GM12865 (cell line): ENCODE measurements around the gene PCDHA3.
"Not testable (repeated sequence)": the region's sequence is repeated elsewhere in the genome, so short reads cannot be mapped to it uniquely, and the experiment has no call there.

Experiments
- DNase-seq: peaks from one replicate; pipeline ENCODE4 v3.0.0; 2010; ENCODE audit warnings: low read depth
- H3K4me3 ChIP-seq: 2 replicates; pipeline ENCODE4 v1.5.1; 2011; ENCODE audit warnings: mild to moderate bottlenecking, low read depth, low read length, control low read depth
- CTCF ChIP-seq: IDR thresholded peaks from 2 replicates; pipeline ENCODE4 v1.5.1; 2011; ENCODE audit warnings: low read length, control low read depth, low read depth, inconsistent platforms; ENCODE audit not compliant: insufficient read depth; ENCODE audit errors: missing control alignments

Gene PCDHA3

DNA sequence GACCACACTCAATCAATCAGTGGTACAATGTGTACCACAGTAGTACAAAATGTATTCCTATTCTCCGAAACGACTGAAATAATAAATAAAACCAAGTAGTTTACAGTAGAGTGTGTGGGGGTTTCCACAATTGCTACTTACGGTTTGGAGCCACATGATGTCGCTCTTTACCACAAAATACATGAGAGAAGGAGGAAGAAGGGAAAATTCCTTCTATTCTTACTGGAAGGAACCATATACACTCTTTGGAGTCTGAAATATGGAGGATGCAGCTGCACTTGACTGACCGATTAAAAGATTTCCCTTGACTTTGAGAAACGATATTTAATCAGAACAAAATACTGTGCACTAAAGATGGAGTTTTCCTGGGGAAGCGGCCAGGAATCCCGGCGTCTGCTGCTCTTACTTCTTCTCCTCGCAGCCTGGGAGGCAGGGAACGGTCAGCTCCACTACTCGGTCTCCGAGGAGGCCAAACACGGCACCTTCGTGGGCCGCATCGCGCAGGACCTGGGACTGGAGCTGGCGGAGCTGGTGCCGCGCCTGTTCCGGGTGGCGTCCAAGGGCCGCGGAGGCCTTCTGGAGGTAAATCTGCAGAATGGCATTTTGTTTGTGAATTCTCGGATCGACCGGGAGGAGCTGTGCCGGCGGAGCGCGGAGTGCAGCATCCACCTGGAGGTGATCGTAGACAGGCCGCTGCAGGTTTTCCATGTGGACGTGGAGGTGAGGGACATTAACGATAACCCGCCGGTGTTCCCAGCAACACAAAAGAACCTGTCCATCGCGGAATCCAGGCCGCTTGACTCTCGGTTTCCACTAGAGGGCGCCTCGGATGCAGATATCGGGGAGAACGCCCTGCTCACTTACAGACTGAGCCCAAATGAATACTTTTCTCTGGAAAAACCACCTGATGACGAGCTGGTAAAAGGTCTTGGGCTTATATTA is 6.2 kb downstream of the PCDHA3 start, which contains the start of gene PCDHA4:
Gene PCDHA4, plus strand, starts transcription at position 235 of the 942 bp plus-strand sequence.
- no peak for DNase-seq
- TF ChIP-seq CTCF = no peak
- no peak within 1 kb of the TSS for H3K4me3 ChIP-seq

GRCh38 chr5:140808241-140808888 is 7.5 kb downstream of the PCDHA3 start:
- not testable (repeated sequence) for DNase-seq, H3K4me3 ChIP-seq

- H3K4me3 ChIP-seq = no peak overlapping the region
- TF ChIP-seq CTCF = no peak
- no peak for DNase-seq
Observed at GRCh38 chr5:140808889-140809291, 8.0 kb downstream of the PCDHA3 start.

GRCh38 chr5:140821375-140822280 is 20.8 kb downstream of the PCDHA3 start, which contains the start of gene PCDHA5:
Gene PCDHA5 (plus strand): TSS chr5:140821613.
- TF ChIP-seq CTCF = peak; percentile 37
- DNase-seq = peak; percentile 10
- H3K4me3 ChIP-seq = no peak within 1 kb of the TSS

- no peak overlapping the region for H3K4me3 ChIP-seq
- DNase-seq = no peak
- no peak for TF ChIP-seq CTCF
Observed at GRCh38 chr5:140822281-140822629, 21.4 kb downstream of the PCDHA3 start.

GRCh38 chr5:140822969-140823368 is 22.1 kb downstream of the PCDHA3 start:
- not testable (repeated sequence) for H3K4me3 ChIP-seq, DNase-seq

GRCh38 chr5:140823475-140823874 is 22.6 kb downstream of the PCDHA3 start:
- no peak for TF ChIP-seq CTCF
- H3K4me3 ChIP-seq = no peak overlapping the region
- no peak for DNase-seq
